Neural crest cell (in vitro differentiated cells): Measurements from ENCODE around the gene FSTL4. TPM values are rescaled to one million over a fixed set of nuclear protein-coding genes. Genes with fewer than 3 reads are reported as not detected.

Experiments
- DNase-seq: peaks from one replicate; pipeline ENCODE4 v3.0.0; 2021; ENCODE audit warnings: low read depth, mixed read lengths, low spot score
- H3K27ac Mint-ChIP-seq: one replicate; pipeline ENCODE4 v1.8.0; 2021; ENCODE audit warnings: mild to moderate bottlenecking, mixed read lengths; ENCODE audit not compliant: unreplicated experiment
- H3K27me3 Mint-ChIP-seq: 2 replicates; pipeline ENCODE4 v1.8.0; 2021; ENCODE audit warnings: low read depth, mild to moderate bottlenecking, mixed read lengths
- H3K36me3 Mint-ChIP-seq: 2 replicates; pipeline ENCODE4 v1.8.0; 2021; ENCODE audit warnings: low read depth, mild to moderate bottlenecking, mixed read lengths
- H3K4me1 Mint-ChIP-seq: 2 replicates; pipeline ENCODE4 v1.8.0; 2021; ENCODE audit warnings: mixed read lengths
- H3K4me3 Mint-ChIP-seq: one replicate; pipeline ENCODE4 v1.8.0; 2021; ENCODE audit warnings: mild to moderate bottlenecking, mixed read lengths
- H3K9me3 Mint-ChIP-seq: 2 replicates; pipeline ENCODE4 v1.8.0; 2021; ENCODE audit warnings: mixed read lengths
- total RNA-seq: library from RNA; stranded (reverse); gene quantifications from 2 replicates; pipeline ENCODE4 v1.2.1, GENCODE V29; 2021
- TF ChIP-seq, protein P1 (sequence below): fragments of 200-600 bp; sonication (generic); conservative IDR thresholded peaks from 2 replicates; pipeline ENCODE4 v1.5.0; 2021; ENCODE audit warnings: antibody characterized with exemption, mild to moderate bottlenecking

FSTL4 gene
- total RNA-seq, 1 donor from 2014 or later, result 2.0 TPM

DNA sequence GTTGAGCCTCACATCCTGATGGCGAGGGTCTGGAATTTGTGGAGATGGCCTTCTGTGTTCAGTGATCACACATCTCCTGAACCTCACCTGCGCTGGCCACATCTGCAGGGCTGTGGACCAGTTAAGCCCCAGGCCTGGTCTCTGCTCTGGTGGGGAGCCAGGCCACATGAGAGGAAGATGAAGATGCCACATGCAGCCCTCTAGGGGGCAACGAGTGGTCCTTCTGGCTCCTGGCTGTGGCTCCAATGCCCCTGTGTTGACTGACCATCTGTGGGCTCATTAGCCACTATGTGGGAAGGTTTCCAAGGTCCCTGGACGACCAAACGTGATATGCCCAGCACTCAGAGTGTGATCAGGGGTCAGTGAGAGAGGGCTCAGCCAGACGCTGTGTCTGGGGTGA is 357.5 kb downstream of the FSTL4 start:
- TF ChIP-seq, protein P1, sequence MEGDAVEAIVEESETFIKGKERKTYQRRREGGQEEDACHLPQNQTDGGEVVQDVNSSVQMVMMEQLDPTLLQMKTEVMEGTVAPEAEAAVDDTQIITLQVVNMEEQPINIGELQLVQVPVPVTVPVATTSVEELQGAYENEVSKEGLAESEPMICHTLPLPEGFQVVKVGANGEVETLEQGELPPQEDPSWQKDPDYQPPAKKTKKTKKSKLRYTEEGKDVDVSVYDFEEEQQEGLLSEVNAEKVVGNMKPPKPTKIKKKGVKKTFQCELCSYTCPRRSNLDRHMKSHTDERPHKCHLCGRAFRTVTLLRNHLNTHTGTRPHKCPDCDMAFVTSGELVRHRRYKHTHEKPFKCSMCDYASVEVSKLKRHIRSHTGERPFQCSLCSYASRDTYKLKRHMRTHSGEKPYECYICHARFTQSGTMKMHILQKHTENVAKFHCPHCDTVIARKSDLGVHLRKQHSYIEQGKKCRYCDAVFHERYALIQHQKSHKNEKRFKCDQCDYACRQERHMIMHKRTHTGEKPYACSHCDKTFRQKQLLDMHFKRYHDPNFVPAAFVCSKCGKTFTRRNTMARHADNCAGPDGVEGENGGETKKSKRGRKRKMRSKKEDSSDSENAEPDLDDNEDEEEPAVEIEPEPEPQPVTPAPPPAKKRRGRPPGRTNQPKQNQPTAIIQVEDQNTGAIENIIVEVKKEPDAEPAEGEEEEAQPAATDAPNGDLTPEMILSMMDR, result no peak
- DNase-seq, result no peak
- no peaks in the 10 kb centered on the region for H3K9me3 Mint-ChIP-seq
- H3K36me3 Mint-ChIP-seq, result no peaks in the 10 kb centered on the region
- H3K27ac Mint-ChIP-seq, result no peak overlapping the region
- no peak overlapping the region for H3K4me3 Mint-ChIP-seq
- H3K27me3 Mint-ChIP-seq, result no peaks in the 10 kb centered on the region
- peaks cover 3% of the 10 kb centered on the region for H3K4me1 Mint-ChIP-seq

DNA sequence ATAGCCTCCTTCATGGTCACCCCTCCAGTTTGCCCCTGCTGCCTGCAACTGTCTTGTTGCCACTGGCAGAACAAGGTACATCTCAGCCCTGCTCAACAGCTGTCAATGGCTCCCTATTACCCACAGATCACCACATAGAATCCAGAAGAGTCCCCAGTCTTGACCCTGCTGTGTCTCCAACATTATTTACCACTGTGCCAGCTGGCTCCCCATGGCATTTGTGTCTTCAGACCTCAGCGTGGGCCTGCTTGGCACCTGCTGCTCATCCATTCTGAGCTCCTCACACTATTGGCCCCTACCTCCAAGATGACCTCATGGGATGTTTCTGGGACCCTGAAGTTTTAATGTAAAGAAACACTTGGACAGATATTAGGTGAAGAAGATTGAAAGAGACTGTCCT is 358.7 kb downstream of the FSTL4 start:
- Mint-ChIP-seq H3K4me3 (no peak overlapping the region), H3K36me3 (no peaks in the 10 kb centered on the region), H3K27me3 (no peaks in the 10 kb centered on the region), H3K27ac (no peak overlapping the region), H3K4me1 (no peaks in the 10 kb centered on the region), H3K9me3 (no peaks in the 10 kb centered on the region)
- TF ChIP-seq, protein P1, result no peak
- DNase-seq, result no peak

- TF ChIP-seq, protein P1, result no peak
- no peaks in the 10 kb centered on the region for H3K4me1 Mint-ChIP-seq
- H3K36me3 Mint-ChIP-seq, result no peaks in the 10 kb centered on the region
- H3K9me3 Mint-ChIP-seq, result no peaks in the 10 kb centered on the region
- DNase-seq, result no peak
- H3K27me3 Mint-ChIP-seq, result no peaks in the 10 kb centered on the region
- H3K27ac Mint-ChIP-seq, result no peak overlapping the region
- no peak overlapping the region for H3K4me3 Mint-ChIP-seq
Measured at GRCh38 chr5:133253070-133253469, 359.3 kb downstream of the FSTL4 start.

- TF ChIP-seq, protein P1, result no peak
- DNase-seq, result no peak
- Mint-ChIP-seq H3K27me3 (no peaks in the 10 kb centered on the region), H3K4me1 (no peaks in the 10 kb centered on the region), H3K27ac (no peak overlapping the region), H3K4me3 (no peak overlapping the region), H3K36me3 (no peaks in the 10 kb centered on the region), H3K9me3 (no peaks in the 10 kb centered on the region)
Measured at GRCh38 chr5:133252133-133252480, 360.2 kb downstream of the FSTL4 start.

DNA sequence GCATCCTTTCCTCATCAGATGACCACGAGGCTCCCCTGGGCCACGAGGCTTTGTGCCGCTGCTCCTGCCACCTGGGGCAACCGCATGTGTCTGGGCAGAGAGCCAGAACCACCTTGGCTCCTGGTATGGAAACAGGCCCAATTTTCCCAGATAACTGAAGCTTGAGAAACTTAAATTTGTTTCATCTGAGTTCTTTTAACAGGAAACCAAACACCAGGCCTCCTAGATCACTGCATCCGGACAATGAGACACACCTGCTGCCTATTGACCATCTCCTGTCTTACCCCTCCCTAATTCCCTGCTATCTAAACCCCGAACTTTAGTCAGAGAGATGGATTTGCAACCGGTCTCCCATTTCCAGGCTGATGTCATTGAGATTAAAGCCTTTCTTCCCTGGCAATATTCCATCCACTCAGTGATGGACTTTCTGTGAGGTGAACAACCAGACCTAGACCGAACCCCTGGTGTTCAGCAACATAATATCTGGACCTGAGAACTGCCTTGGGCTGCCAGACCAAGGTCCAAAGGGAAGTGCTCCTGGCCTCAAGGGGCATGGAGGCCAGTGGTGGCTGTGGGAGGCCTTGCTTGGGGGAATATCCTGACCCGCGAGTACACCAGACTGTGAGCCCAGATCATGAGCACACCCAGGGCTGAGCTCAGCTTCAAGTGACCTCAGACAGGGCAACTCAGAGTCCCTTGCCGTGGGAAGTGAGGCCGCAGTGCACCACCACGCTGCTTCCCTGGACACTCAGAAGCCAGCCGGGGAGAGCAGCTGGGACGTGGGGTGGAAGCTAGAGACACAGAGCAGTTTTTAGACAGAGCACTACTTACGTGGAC is 360.8 kb downstream of the FSTL4 start:
- Mint-ChIP-seq H3K9me3 (no peaks in the 10 kb centered on the region), H3K4me1 (no peaks in the 10 kb centered on the region), H3K36me3 (no peaks in the 10 kb centered on the region), H3K27ac (no peak overlapping the region), H3K27me3 (no peaks in the 10 kb centered on the region), H3K4me3 (no peak overlapping the region)
- TF ChIP-seq, protein P1, result no peak
- no peak for DNase-seq
